ENCODE results near the gene GPC6. TPM values are rescaled to one million over a fixed set of nuclear protein-coding genes. Genes with fewer than 3 reads are reported as not detected.
A peak's percentile ranks its signal among the peaks of the same experiment; 100 is the strongest.

Gene GPC6
- total RNA-seq, 1 experiment from 2014 or later: not detected

GRCh38 chr13:93603043-93603442 lies 376.4 kb downstream of the GPC6 start:
- POLR2A ChIA-PET (ENCODE audit: unreplicated experiment): no interaction called here
- H2AFZ ChIP-seq: no peak overlapping the region
- no peak overlapping the region for H3K27ac ChIP-seq
- H3K9me3 ChIP-seq (ENCODE audit: insufficient read depth, low read depth): no peaks in the 10 kb centered on the region
- no peak overlapping the region for H3K4me2 ChIP-seq
- DNase-seq: peak; percentile 0 to 52
- no peaks in the 10 kb centered on the region for H4K20me1 ChIP-seq (ENCODE audit: insufficient read depth)
- CTCF ChIA-PET: no interaction called here
- H3K27me3 ChIP-seq (ENCODE audit: insufficient read depth, low read depth): no peaks in the 10 kb centered on the region
- TF ChIP-seq CTCF (conservative IDR thresholded peaks at IDR 0.05): no peak
- no peak for TF ChIP-seq EZH2 (IDR thresholded peaks at IDR 0.05; ENCODE audit: low read depth)
- no peaks in the 10 kb centered on the region for H3K36me3 ChIP-seq (ENCODE audit: low read depth)
- no peaks in the 10 kb centered on the region for H3K9me2 ChIP-seq (ENCODE audit: insufficient read depth)
- H3F3A ChIP-seq (ENCODE audit: insufficient read depth, low read depth): no peaks in the 10 kb centered on the region
- no TSS peak for BruUV-seq (replicated peaks)
- H3K79me2 ChIP-seq (ENCODE audit: low read depth): no peaks in the 10 kb centered on the region
- intact Hi-C loops (cut with micrococcal nuclease; ENCODE audit: unreplicated experiment): no loop called here
- no peaks in the 10 kb centered on the region for H3K4me1 ChIP-seq (replicated peaks; ENCODE audit: insufficient read depth)
- no peak overlapping the region for H3K4me3 ChIP-seq

- Histone ChIP-seq H3K4me3 (no peak overlapping the region), H3K36me3 (ENCODE audit: low read depth) (no peaks in the 10 kb centered on the region), H3K27ac (no peak overlapping the region), H3K4me2 (no peak overlapping the region), H3K9me2 (ENCODE audit: insufficient read depth) (no peaks in the 10 kb centered on the region), H3K4me1 (replicated peaks; ENCODE audit: insufficient read depth) (no peaks in the 10 kb centered on the region), H3K79me2 (ENCODE audit: low read depth) (no peaks in the 10 kb centered on the region), H4K20me1 (ENCODE audit: insufficient read depth) (no peaks in the 10 kb centered on the region), H3F3A (ENCODE audit: insufficient read depth, low read depth) (no peaks in the 10 kb centered on the region), H2AFZ (no peak overlapping the region), H3K9me3 (ENCODE audit: insufficient read depth, low read depth) (no peaks in the 10 kb centered on the region), H3K27me3 (ENCODE audit: insufficient read depth, low read depth) (no peaks in the 10 kb centered on the region)
- DNase-seq: no peak
- no peak for TF ChIP-seq CTCF (conservative IDR thresholded peaks at IDR 0.05)
- TF ChIP-seq EZH2 (IDR thresholded peaks at IDR 0.05; ENCODE audit: low read depth): no peak
- ChIA-PET POLR2A (ENCODE audit: unreplicated experiment) (no interaction called here), CTCF (no interaction called here)
- intact Hi-C loops (cut with micrococcal nuclease; ENCODE audit: unreplicated experiment): no loop called here
- no TSS peak for BruUV-seq (replicated peaks)
Measured at GRCh38 chr13:93614776-93615175, 388.2 kb downstream of the GPC6 start.

GRCh38 chr13:93620181-93620765 lies 393.7 kb downstream of the GPC6 start:
- H3K4me2 ChIP-seq: no peak overlapping the region
- ChIA-PET POLR2A (ENCODE audit: unreplicated experiment) (no interaction called here), CTCF (no interaction called here)
- no peak for DNase-seq
- H3K27ac ChIP-seq: no peak overlapping the region
- no peak for TF ChIP-seq CTCF (conservative IDR thresholded peaks at IDR 0.05)
- TF ChIP-seq EZH2 (IDR thresholded peaks at IDR 0.05; ENCODE audit: low read depth): no peak
- no peak overlapping the region for H2AFZ ChIP-seq
- H3K27me3 ChIP-seq (ENCODE audit: insufficient read depth, low read depth): no peaks in the 10 kb centered on the region
- no peaks in the 10 kb centered on the region for H3K4me1 ChIP-seq (replicated peaks; ENCODE audit: insufficient read depth)
- no peaks in the 10 kb centered on the region for H3K79me2 ChIP-seq (ENCODE audit: low read depth)
- H3F3A ChIP-seq (ENCODE audit: insufficient read depth, low read depth): no peaks in the 10 kb centered on the region
- no peaks in the 10 kb centered on the region for H4K20me1 ChIP-seq (ENCODE audit: insufficient read depth)
- no TSS peak for BruUV-seq (replicated peaks)
- H3K9me3 ChIP-seq (ENCODE audit: insufficient read depth, low read depth): no peaks in the 10 kb centered on the region
- no peaks in the 10 kb centered on the region for H3K36me3 ChIP-seq (ENCODE audit: low read depth)
- H3K4me3 ChIP-seq: no peak overlapping the region
- intact Hi-C loops (cut with micrococcal nuclease; ENCODE audit: unreplicated experiment): no loop called here
- H3K9me2 ChIP-seq (ENCODE audit: insufficient read depth): no peaks in the 10 kb centered on the region
